Cerebellar nuclear complex (tissue), 1 donor: ENCODE results near the gene POLR3B.

ENCODE experiments used
- DNase-seq, 2 experiments: peaks; one replicate each; lab custom pipeline; 2025; lab: John Stamatoyannopoulos, UW

Gene POLR3B

DNA sequence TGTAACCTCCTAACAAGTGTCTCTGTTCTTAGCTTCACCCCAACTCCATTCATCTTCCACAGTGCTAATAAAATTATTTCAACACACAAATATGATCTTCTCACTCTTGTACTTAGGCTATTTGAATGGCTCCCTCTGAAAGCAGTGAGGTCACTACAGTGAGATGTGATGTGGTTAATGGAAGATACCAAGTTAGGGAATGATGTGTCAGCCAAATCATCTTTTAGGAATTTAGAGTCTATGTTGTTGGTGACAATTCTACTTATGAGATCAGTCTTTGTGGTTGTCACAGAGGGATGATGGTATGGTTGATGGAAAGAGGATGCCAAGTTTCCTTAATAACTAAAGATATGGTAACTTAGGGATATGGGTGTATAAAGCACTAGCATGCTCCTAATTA is 57.6 kb downstream of the POLR3B start:
- no peak for DNase-seq

DNA sequence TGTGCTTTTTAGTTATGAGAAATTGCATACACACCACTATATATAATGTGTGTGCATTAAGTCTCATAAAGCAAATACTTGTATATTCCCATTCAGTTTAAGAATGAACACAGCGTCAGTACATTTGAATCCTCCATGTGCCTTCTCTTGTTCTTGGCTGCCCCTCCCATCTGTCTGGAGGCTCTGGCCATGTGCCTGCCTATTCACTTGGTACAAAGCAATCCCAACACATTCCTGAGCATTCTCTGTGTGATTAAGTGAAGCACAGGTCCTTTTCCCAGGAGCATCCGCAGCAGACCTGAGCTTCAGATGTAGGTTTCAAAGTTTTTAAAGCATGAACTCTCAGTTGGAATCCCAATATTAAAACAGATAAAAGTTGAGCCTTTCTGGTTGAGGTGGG is 58.7 kb downstream of the POLR3B start:
- no peak for DNase-seq

DNA sequence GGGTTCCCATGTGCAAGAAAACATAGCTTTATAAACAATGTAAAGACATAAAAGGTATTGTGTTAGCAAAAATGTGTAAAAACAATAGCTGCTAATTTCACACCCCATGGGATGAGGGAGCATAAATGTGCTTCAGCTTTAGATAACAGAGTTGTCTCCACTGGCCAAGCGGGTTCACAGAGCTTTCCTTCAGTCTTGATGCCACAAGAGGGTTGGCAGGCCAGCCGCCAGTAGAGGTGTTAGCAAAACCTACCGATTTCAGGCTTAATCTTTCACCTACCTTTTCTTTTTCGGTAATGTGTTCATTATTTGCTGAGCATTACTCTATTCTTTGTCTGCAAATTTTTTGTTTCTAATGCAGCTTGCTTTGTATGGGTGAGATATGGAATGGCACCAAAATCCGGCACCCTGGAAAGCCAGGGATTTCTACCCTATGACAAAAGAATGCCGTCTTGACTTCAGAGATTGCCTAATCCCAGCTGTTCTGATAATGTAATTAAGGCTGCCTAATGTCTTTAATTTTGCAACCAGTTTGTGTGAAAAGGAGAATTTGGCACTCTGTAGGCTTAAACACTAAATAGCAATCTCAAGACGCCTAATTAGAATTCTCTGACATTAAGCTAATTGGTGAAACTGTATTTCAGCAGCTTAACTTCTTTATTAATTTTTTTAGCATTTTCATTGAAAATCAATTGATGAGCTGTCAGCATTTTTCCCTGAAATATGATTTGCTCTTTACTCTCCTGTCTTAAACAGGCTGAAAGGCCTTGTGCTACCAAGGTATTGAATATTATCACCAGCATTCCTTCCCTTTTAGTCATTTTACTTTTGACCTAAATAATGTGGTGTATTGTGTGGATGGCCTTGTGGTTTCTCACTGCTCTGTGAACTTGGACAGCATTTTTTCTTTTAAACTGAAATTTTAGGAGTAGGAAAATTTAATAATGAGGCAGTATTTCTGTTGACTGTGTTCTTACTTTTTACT is 60.7 kb downstream of the POLR3B start:
- no peak for DNase-seq

DNA sequence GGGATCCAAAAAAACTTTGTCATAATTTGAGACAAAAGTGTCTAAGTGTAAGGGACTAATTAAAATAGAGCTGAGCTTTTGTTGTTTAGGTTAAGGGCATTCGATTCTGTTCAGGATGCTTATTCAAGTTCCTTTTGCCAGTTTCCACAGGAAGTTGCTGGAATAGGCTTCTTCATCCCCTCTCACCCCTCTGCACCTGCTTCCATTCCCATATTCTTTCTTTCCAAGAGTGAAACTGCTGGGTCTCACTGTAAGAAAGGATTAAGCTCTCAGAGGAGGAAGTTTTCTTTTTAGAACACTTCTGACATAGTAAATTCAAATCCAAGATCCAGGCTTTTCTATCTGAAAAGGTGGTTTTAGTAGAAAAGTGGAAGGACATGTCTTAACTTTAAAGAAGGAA is 61.4 kb downstream of the POLR3B start:
- DNase-seq = no peak

DNA sequence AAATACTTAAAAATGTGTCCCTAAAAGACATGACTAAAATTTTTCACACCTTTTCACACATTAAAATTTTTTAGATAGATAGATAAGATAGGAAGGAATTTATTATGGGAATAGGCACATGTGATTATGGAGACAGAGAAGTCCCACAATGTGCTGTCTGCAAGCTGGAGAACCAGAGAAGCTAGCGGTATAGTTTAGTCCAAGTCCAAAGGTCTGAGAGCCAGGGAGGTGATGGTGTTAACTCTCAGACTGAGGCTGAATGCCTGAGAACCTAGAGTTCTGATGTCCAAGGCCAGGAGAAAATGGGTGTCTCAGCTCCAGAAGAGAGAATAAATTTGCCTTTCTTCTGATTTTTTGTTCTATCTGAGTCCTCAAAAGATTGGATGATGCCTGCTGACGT is 65.7 kb downstream of the POLR3B start:
- DNase-seq = no peak

DNA sequence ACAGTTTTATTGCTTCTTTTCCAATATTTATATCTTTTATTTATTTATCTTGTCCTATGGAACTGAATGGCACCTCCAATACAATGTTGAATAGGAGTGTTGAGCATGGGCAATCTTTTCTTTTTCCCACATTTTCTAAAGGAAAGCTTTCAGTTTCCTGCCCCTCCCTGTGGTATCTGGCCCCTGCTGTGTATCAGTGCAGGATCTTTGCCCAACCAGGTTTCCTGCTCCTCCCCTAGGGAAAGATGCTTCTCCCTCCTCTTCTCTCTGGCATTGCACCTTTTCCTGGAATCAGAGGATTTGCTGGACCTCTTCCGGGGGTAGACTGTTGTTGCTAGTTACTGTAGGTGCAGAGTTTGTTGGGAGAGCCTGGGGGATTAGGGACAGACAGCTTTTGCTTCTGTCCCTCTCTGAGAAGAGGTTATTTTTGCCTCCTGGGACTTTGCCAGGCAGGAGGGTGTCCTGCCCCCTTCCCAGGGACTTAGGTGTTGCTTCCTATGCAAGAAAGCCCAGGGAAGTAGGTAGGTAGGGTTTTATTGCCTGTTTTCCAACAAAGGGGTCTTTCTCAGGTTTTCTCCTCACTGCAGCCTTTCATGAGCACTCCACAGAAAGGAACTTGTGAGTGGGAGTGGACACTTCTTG is 67.6 kb downstream of the POLR3B start:
- no peak for DNase-seq

DNA sequence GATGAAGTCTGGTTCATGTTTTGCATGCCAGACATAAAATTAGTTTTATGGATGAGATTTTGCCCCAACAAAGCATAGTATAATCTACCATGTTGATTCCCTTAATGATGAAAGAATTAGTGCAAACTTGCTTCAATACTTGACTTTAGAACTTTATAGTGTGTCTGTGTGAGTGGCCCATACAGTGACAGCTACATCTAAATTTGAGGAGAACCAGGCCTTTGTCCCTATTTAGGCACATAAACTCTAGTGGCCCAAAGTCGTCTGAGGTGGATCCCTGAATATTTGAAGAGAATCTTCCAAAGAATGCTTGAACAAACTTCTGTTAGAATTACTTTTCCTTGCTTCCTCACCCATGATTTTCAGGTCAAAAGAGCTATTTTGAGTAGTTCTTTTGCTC is 70.4 kb downstream of the POLR3B start:
- no peak for DNase-seq

DNA sequence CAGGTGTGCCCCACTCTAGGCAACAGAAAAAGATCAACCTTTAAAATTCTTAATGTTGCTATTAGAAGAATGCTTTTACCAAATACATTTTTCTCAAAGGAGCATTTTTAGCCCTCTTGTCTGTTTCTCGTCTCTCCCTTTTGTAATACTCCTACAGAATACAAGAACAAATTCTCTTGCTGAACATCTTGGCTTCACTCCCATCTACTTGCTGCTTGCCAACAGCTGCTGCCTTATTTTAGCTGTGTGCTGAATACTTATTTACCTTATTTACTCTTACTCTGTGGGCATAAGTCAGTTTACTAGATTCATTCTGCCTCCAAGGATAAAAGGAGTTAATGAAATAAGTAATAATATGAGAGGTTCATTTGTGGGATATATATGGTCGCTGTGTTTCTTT is 70.8 kb downstream of the POLR3B start:
- DNase-seq = no peak

DNA sequence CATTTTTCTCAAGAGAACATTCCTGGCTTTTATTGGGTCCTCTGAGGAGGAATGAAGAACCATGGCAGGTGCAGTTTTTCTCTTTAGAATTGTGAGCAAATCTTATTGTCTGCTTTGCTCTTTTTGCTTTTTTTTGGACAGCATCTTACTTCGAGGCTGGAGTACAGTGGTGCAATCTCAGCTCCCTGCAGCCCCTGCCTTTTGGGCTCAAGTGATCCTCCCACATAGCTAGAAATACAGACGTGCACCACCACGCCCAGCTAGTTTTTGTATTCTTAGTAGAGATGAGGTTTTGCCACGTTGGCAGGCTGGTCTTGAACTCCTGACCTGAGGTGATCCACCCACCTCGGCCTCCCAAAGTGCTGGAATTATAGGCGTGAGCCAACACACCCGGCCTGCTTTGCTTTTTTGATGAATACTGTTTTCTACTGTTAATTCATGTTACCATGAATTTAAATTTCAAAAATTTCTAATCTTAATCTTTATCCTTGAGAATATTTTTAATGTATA is 71.5 kb downstream of the POLR3B start:
- DNase-seq = no peak

DNA sequence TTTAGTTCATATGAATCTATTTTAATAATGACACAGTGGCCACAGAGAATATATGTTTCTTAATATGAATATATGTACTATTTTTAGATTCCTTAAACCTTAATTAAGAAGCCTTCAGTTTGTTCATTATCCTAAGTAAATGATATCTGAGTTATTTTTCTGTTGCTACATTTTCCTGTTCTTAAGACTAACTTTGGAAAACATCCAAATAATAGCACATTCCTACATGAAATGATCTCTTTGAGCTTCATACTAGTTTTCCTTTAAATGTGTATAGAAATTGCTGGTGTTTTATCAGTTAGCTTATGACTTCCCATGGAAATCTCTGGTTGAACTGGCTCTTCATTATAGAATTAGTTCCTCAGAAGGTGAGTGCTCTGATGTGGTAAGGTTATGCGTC is 72.1 kb downstream of the POLR3B start:
- DNase-seq = no peak

DNA sequence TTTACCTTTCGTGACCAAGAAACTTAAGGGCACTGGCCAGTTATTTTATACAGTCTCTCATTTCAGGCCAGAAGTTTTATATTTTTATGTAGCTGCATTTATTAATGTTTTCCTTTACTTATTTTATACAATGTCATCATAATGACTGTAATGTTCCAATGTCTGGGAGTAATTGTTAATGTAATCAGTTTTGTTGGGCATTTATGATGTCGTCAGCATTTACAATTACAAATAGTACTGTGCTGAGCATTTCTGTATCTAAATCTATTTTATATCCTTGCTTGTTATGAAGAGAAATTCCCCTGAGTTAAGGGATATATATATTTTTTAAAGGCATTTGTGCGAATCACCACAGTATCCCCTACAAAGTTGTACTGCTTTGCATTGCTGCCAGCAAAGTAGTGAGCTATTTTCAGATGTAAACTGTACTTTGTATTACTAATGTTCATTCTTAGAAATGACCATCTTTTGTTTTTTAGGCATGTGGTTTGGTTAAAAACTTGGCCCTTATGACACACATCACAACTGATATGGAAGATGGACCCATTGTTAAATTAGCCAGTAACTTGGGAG is 74.4 kb downstream of the POLR3B start:
- no peak for DNase-seq

DNA sequence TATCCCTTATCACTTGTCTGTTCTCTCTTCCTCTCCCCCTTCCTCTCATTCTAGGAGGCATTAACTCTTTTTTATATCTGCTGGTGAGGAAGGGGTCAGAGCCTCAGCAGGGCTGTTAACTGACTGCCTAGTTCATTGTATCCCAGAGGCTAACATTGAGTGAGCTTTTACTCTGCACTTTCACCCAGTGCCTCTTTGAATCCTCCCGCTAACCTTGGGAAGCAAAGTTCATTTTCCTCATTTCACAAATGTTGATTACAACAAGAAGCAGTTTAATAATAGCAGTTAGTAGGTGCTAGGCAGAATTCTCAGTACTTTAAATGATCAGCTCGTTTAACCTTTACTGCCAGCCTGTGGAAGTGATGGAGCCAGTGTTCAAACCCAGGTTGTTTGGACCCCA is 75.5 kb downstream of the POLR3B start:
- DNase-seq = no peak

DNA sequence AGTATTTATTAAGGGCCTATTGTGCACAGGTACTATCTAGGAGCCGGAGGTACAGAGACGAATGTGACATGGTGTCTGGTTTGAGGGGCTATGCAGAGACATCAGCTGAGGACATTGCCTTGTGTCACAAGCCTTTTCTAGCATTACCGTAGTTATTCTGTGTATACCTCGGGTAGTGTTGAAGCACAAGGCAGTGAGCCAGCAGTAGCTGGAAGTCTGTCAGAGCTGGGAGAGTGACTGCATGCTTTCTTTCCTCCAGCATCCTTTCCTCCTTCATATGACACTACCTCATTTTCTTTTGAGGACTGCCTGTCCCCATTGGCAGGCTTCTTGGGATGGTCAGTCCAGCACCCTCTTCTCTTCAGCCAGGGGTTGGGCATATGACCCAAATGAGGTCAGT is 77.0 kb downstream of the POLR3B start:
- DNase-seq = no peak

DNA sequence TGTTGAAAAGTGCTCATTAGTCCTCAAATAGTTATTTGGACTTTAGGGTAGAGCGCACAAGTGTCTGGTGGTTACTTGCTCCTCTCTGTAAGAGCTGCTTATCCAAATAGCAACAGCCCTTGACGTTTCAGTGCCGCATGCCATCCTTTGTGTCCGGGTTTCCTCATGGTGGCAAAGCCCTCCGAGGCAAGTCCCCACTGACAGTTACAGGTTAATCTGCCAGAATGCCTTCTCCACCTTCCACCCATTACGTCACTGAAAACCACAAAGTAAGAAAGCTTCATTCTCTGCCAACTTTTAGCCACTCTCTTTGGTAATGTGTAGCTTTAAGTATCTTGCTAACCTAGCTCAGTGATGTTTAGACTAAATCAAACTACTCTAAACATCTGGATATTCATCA is 78.6 kb downstream of the POLR3B start:
- DNase-seq = no peak

DNA sequence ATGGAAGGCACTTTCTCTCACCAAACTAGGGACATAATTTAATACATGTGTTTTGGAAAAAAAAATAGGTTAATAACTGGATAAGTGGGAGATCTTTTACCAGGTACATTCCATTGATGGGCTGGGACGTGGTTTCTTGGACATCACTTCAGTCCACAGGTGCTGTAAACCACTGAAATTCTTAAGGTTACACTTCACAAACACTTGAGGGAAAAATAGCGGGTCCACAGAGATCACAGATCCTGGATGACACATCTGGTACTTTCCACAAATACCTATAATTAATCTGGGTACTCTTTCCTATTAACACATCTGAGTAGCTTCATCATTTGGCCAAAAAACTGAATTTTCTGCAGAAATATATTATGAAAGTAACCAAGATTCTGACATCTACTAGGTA is 85.0 kb downstream of the POLR3B start:
- DNase-seq = no peak

DNA sequence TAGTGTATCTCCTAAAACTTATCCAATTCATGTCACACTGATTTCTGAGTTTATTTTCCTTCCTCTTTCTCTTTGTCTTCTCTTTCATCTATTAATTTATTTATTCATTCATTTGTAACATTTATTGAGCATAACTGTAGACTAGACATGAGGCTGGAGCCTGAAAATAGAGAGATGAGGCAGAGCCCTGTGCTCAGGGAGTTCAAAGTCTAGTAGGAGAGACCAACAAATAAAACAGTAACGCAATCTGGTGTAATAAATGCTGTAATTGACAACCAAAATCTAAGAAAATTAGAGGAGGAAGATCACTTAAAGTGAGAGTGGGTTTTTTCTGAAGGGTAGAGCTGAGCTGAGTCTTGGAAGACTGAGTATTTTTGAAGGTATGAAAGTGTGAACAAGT is 87.5 kb downstream of the POLR3B start:
- no peak for DNase-seq

DNA sequence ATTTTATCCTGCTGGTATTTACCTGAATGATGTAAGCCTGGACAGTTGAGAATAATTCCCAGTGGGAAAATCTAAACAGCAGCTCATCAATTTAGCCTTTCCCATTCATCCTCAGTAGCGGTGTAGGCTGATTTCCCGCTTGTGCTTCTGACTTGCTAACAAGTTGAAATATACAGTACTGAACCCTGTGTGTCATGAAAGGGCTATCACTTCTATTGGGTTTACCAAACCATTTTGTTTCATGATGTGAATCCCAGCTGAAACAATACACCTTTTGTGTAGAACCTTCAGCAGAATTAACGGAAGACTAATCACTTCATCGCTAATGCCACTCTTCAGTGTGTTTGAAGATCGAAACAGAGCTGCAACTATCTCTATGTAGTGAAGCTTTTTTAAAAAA is 88.4 kb downstream of the POLR3B start:
- DNase-seq = no peak

DNA sequence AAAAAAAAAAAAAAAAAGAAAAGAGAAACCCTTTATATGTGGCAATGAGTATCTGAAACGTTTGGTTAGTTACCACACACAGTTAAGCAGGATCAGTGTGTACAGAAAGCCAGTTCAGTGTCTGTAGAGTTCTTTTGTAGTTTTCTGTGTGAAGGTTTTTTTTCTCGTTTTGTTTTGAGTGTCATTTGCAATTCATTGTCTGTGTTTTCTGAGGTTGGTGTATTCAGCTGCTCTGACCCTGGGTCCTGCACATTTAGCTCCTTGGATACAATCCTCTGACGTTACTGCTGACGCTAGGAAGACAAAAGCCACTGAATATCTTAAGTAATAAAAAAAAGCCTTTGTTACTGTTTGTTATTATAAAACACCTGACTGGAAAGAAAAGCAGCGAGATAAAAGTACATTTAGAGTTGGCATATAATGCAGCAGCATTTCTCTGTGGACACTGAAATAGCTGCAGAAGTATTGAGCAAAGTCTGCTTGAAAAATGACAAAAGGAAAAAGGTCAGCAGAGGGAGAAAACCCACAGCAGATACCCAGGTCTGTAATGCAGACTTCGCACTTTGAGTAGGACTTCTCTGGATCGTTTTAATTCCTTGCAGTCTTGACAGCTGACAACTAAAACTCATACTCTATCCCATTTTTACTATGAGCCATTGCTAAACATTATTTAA is 89.0 kb downstream of the POLR3B start:
- DNase-seq = no peak

DNA sequence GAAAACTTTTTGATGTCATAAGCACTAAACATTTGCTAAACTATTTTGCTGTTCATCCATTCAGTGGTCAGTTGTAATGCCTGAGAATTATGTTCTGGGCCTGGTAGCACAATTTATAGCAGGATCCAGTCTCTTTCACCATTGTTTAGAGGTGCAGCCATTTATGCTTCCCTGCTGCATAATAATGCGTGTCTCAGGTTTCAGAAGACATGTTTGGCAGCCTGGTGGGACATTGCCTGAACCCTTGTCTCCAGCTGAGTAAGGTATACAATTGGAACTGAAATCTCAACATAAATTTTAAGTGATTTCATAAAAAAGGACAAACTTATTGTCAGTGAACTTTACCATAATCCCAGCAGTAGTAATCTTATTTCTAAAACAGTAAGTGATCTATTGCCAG is 94.8 kb downstream of the POLR3B start:
- DNase-seq = no peak

DNA sequence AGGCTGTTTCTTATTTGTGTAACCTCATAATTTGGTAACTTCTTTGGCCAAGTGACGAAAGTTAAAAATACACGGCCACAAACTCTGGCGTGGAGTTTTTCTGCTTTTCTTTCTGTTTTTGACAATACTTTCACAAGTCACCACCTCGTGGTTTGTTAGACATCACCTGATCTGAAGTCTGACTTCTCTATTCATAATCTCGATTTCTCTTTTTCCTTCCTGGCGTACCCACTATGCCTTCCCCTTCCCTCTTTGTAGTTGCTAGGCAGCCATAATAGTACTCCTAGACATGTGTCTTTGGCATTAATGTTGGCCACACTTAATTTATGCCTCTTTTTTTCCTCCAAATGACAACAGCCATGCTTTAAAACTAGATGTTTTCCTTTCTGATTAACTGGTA is 97.6 kb downstream of the POLR3B start:
- DNase-seq = no peak

DNA sequence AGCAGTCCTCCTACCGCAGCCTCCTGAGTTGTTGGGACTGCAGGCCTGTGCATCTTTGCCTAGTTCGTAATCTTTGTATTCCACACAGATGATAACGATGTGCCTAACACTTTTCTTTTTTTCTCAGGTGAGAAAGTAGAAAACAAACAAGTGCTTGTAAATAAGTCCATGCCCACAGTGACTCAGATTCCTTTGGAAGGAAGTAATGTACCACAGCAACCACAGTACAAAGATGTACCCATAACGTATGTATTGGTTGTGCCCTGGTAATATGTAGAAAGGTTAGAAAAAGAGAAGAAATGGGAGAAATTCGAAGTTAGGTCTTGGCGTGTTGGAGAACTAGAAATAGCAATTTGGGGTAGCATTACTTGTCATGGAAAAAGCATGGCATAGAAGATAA is 101.6 kb downstream of the POLR3B start:
- no peak for DNase-seq

DNA sequence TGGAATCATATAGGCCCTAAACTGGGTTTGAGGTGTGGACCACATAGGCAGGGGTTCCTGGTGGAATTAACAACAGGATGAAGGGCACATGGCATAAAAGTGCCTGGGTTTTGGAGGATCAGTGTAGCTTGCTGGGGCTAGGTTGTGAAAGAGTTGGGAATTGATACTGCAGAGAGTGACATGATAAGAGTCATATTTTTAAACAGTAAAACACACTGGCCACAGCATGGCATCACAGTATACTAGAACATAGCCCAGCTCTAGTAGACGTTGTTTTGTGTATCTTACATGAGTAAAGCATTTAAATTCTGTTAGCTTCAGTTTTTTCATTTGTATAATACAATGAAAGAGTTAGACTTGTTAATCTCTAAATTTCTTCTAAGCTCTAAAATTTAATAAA is 102.0 kb downstream of the POLR3B start:
- no peak for DNase-seq
